Measurements from ENCODE around the gene PARK7. TPM values are rescaled to one million over a fixed set of nuclear protein-coding genes. Genes with fewer than 3 reads are reported as not detected.

PARK7 gene
- total RNA-seq, 2 experiments from 2014 or later: 294 to 390 TPM

DNA sequence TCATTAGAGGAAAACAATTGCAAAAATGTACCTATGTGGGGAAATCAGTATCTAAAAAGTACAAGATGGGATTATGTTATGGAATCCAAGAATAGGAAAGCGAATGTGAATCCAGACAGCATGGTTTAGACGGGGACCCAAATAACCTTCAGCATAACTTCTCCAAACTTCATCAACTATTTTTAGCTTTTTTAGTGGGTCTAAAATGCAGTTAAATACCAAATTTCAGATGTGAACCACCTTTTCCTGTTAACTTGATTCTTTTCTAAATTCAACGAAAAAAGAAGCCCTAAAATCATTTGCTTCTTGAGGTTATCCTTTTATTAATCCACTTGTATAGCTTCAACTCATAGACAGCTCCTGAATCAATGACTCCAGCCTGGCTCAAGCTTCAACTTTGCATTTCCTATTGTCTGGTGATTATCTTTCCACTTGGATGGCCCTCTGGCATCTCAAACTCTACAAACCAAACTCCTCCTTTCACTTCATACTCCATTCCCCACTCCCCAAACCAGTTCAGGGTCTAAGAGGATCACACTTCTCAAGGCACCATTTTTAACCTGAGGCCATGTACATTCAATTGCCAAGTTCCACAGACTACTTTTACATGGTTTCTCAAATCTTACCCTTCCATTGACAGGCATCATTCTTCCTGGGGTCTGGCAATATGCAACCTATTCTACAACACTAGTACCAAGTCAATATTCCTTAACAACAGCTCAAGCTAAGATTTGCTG, 57.1 kb downstream of the PARK7 start:
- Mint-ChIP-seq H3K27ac (no peak overlapping the region), H3K4me3 (no peak overlapping the region), H3K4me1 (peaks cover 2% of the 10 kb centered on the region), H3K9me3 (ENCODE audit: low read depth) (no peaks in the 10 kb centered on the region), H3K27me3 (peaks cover 15% of the 10 kb centered on the region), H3K36me3 (ENCODE audit: low read depth) (no peaks in the 10 kb centered on the region)
- DNase-seq (no peak), ATAC-seq (no peak)
- intact Hi-C loops (cut with DNase I, micrococcal nuclease): loop anchor here in 1 of 2 experiments (5.0 kb wide), 1 partner anchor 294 kb away; no protein-coding TSS in a partner anchor
- CTCF ChIA-PET: interaction anchor here (0.6 to 8.7 kb wide), 9 partner anchors 10 to 352 kb away, joined by 3 to 79 read pairs (median 4); no protein-coding TSS in a partner anchor
- POLR2A ChIA-PET: interaction anchor here (0.6 kb wide), 2 partner anchors 304 to 648 kb away, joined by 3 read pairs; no protein-coding TSS in a partner anchor

DNA sequence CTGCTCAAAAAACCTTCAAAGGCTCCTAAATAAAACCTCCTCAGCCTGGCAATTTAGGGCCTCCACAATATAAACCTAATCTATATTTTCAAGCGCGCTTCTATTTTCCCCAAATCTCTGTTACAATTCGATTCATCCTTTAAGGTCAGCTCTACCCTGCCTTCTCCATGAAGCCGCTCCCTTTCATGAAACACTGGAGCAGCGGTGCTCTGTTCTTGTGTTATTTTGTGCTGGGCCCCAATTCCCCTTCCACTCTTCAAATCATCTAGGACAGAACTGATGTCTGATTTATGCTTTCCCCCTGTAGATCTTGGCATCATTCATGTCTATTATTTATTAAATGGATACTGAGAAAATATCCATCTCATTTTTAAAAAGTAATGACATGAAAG, 57.7 kb downstream of the PARK7 start:
- intact Hi-C loops (cut with DNase I, micrococcal nuclease): loop anchor here in 1 of 2 experiments (5.0 kb wide), 1 partner anchor 293 kb away; no protein-coding TSS in a partner anchor
- H3K27ac Mint-ChIP-seq: no peak overlapping the region
- peaks cover 19% of the 10 kb centered on the region for H3K27me3 Mint-ChIP-seq
- no peak overlapping the region for H3K4me3 Mint-ChIP-seq
- no peaks in the 10 kb centered on the region for H3K36me3 Mint-ChIP-seq (ENCODE audit: low read depth)
- ChIA-PET POLR2A (interaction anchor here (0.6 kb wide), 2 partner anchors 304 to 647 kb away, joined by 3 read pairs; no protein-coding TSS in a partner anchor), CTCF (interaction anchor here (0.6 to 8.7 kb wide), 7 partner anchors 9 to 353 kb away, joined by 3 to 79 read pairs (median 3); no protein-coding TSS in a partner anchor)
- H3K4me1 Mint-ChIP-seq: peaks cover 2% of the 10 kb centered on the region
- DNase-seq: no peak
- ATAC-seq: no peak
- no peaks in the 10 kb centered on the region for H3K9me3 Mint-ChIP-seq (ENCODE audit: low read depth)

DNA sequence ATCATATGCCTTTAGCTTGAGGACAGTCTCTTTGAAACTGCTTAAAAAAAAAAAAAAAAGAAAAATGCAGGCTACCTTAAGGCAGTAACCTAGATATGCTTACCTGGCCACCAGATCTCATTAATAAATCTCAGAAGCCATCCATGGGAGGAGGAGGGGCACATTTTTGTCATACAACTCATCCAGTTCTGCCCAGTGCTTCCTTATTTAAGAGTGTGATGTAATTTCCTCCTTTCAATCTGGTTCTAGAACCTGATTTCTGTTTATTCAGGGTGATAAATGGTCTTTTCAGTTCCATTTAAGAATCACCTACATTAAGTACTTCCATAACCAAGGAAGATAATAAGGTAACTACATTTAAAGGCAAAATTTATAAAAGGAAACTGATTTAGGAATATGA, 58.5 kb downstream of the PARK7 start:
- ChIA-PET POLR2A (interaction anchor here (0.6 kb wide), 1 partner anchor 32 kb away, joined by 4 read pairs; no protein-coding TSS in a partner anchor), CTCF (interaction anchor here (0.9 to 8.7 kb wide), 3 partner anchors 8 to 295 kb away, joined by 3 to 79 read pairs (median 15); no protein-coding TSS in a partner anchor)
- ATAC-seq (no peak), DNase-seq (no peak)
- Mint-ChIP-seq H3K36me3 (ENCODE audit: low read depth) (no peaks in the 10 kb centered on the region), H3K27ac (no peak overlapping the region), H3K4me3 (no peak overlapping the region), H3K9me3 (ENCODE audit: low read depth) (no peaks in the 10 kb centered on the region), H3K27me3 (peaks cover 24% of the 10 kb centered on the region), H3K4me1 (peaks cover 1% of the 10 kb centered on the region)
- intact Hi-C loops (cut with DNase I, micrococcal nuclease): no loop called here

DNA sequence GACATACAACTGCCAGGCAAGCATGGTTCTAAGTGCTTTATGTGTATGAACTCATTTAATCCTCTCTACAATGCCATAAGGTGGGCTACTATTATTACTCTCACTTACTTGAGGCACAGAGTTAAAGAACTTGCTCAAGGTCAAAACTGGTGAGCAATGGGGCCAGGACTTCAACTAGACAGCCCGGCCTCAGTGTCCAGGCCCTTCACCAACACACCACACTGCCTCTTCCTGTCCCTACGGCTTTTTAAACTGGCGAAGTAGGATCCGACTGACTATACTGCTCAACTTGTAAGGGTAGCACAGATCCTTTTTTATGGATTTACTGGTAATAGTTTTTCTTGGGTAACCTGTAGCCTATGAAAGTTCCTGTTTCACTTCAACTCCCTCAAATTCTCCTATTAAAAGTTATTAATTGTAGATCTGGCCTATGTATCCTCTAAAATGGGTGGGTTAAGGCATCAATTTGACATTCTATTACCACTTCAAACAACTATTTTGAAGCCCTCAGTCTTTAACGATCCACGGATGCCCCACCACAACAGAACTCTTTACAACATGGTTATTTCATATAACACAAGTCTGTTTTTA, 60.3 kb downstream of the PARK7 start:
- no peaks in the 10 kb centered on the region for H3K9me3 Mint-ChIP-seq (ENCODE audit: low read depth)
- peaks cover 26% of the 10 kb centered on the region for H3K27me3 Mint-ChIP-seq
- intact Hi-C loops (cut with DNase I, micrococcal nuclease): no loop called here
- ATAC-seq (no peak), DNase-seq (no peak)
- POLR2A ChIA-PET: no interaction called here
- no peak overlapping the region for H3K27ac Mint-ChIP-seq
- H3K4me1 Mint-ChIP-seq: peaks cover 10% of the 10 kb centered on the region
- no peaks in the 10 kb centered on the region for H3K36me3 Mint-ChIP-seq (ENCODE audit: low read depth)
- H3K4me3 Mint-ChIP-seq: no peak overlapping the region
- CTCF ChIA-PET: no interaction called here

DNA sequence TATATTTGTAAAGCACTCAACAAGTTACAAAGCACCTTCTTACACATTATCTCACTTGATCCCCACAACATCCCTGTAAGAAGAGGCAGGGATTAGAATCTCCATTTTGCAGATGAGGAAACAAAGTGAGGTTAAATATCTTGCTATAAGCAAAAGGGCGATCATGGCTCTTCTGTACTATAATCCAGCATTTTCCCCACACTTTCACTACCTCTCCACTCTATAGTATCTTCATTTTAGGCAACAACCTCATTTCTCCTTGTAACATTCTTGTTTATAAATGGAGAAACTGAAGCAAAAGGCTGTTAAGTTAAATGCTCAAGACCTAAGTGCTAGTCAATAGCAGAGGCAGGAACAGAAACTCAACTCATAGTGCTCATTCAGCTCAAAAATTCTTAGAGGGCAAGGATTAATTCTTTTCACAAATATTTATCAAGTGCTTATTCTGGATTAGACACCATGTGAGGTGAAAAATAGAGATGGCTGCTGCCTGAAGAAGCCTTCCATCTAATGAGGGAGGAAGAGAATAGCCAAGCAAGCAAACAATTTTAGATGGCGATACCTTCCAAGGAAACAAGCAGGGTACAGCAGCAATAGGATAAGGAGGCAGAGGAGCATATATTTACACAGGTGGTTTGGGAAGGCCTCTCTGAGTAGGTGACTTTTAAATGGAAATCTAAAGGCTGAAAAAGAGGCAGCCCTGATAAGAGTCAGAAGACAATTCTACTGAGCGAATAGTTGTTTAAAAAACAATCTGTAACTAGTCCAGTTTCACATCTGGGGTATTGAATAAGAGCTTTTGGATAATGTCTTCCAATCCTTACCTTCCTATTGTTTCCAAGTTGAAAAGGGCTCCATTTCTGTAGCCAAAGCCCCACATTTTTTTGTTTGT, 61.1 kb downstream of the PARK7 start:
- DNase-seq: no peak
- Mint-ChIP-seq H3K9me3 (ENCODE audit: low read depth) (no peaks in the 10 kb centered on the region), H3K27me3 (peaks cover 29% of the 10 kb centered on the region), H3K4me1 (peaks cover 13% of the 10 kb centered on the region), H3K36me3 (ENCODE audit: low read depth) (no peaks in the 10 kb centered on the region), H3K4me3 (no peak overlapping the region), H3K27ac (no peak overlapping the region)
- ChIA-PET CTCF (interaction anchor here (0.7 to 2.1 kb wide), 3 partner anchors 103 to 292 kb away, joined by 3 to 6 read pairs (median 3); no protein-coding TSS in a partner anchor), POLR2A (no interaction called here)
- intact Hi-C loops (cut with DNase I, micrococcal nuclease): no loop called here
- no peak for ATAC-seq

DNA sequence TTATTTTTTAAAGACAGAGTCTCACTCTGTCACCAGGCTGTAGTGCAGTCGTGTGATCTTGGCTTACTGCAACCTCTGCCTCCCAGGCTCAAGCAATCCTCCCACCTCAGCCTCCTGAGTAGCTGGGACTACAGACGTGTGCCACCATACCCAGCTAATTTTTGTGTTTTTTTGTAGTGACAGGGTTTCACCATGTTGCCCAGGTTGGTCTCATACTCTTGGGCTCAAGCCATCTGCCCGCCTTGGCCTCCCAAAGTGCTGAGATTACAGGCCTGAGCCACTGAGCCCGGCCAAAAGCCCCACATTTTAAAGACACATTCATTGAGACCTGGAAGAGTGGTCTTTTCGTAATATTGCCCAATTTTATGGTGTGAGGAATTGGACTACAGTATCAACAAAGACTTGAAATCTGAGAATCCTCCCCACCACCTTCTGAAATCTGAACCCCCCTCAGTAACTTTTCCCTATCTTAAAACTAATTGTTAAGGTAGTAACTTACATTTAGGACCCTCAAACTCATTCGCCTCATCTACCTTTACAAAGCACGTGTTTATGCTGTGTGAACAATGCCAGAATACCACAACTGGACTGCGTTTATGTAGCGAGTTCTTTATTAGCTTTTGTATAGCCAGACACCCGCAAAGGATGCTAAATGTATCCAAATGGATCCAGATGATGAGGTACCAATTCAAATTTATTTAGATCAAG, 61.9 kb downstream of the PARK7 start:
- intact Hi-C loops (cut with DNase I, micrococcal nuclease): no loop called here
- Mint-ChIP-seq H3K27me3 (peaks cover 27% of the 10 kb centered on the region), H3K4me3 (no peak overlapping the region), H3K9me3 (ENCODE audit: low read depth) (no peaks in the 10 kb centered on the region), H3K36me3 (ENCODE audit: low read depth) (no peaks in the 10 kb centered on the region), H3K27ac (no peak overlapping the region), H3K4me1 (peaks cover 13% of the 10 kb centered on the region)
- no peak for ATAC-seq
- ChIA-PET POLR2A (no interaction called here), CTCF (interaction anchor here (0.7 to 2.1 kb wide), 5 partner anchors 8 to 327 kb away, joined by 3 to 14 read pairs (median 4); no protein-coding TSS in a partner anchor)
- DNase-seq: no peak

DNA sequence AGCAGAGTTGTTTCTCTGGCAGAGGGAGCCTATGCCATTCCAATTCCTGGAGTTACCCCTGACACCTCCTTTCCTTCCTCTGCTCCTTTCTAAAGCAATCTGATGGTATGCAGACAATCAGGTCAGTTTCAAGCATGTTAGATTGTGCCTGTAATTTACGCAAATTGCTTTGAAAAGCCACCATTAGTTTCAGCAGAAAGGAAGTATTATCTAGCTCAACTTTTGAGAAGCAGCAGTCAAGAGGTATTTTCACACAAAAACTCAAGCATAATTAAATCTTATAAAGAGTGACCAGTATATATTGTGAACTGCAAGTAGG, 62.4 kb downstream of the PARK7 start:
- no peak for DNase-seq
- CTCF ChIA-PET: interaction anchor here (0.6 to 2.1 kb wide), 9 partner anchors 9 to 1603 kb away, joined by 3 to 14 read pairs (median 4); no protein-coding TSS in a partner anchor
- no peak for ATAC-seq
- Mint-ChIP-seq H3K36me3 (ENCODE audit: low read depth) (no peaks in the 10 kb centered on the region), H3K27ac (no peak overlapping the region), H3K4me3 (no peak overlapping the region), H3K4me1 (peaks cover 13% of the 10 kb centered on the region), H3K27me3 (peaks cover 24% of the 10 kb centered on the region), H3K9me3 (ENCODE audit: low read depth) (no peaks in the 10 kb centered on the region)
- intact Hi-C loops (cut with DNase I, micrococcal nuclease): no loop called here
- POLR2A ChIA-PET: no interaction called here

DNA sequence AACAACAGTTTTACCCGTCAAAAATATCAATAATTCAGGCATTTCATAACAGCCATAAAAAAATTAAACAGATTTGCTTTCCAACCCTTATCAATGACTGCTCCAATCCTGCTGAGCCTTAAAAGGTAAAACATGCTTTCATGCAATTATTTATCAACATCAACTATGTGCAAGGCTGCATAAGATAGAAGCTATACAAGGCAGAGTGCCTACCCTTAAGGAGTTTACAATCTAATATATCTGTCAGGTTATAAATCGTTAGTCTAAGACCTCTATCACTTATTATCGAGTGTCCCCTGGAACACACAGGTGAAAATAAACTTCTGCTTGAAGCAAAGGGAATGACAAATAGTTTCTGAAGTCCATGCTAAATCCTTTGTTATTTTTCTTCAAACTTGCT, 62.8 kb downstream of the PARK7 start:
- intact Hi-C loops (cut with DNase I, micrococcal nuclease): no loop called here
- Mint-ChIP-seq H3K9me3 (ENCODE audit: low read depth) (no peaks in the 10 kb centered on the region), H3K27me3 (peaks cover 23% of the 10 kb centered on the region), H3K27ac (no peak overlapping the region), H3K4me1 (peaks cover 13% of the 10 kb centered on the region), H3K36me3 (ENCODE audit: low read depth) (no peaks in the 10 kb centered on the region), H3K4me3 (no peak overlapping the region)
- DNase-seq (no peak), ATAC-seq (no peak)
- CTCF ChIA-PET: interaction anchor here (0.6 to 2.1 kb wide), 7 partner anchors 9 to 1602 kb away, joined by 3 to 14 read pairs (median 4); no protein-coding TSS in a partner anchor
- POLR2A ChIA-PET: no interaction called here

DNA sequence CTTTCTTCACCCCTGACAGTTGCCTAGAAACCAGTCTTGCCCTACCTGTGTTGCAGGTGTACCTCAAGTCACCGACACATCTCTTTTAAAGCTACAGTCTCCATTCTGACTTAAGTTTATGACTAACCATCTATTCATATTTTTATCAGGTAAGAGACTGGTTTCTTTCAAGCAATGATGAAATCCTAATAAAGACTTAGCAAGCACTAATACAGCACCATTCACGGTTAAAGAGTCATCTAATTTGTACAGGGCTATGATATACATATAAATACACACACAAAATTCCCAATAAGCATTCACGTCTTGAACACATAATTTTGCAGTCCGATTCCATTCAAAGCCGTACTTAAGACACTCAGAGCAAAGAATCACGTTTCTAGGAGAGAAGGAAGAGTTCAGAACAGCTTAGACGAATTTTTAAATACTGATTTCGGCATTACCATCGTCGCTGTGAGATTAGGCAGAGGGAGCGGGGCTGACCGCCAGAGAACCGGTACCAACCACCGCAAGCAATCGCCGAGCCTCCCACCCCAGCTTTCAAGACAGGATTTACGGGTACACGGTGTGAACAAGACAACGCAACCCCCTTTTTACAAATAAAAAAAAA, 63.7 kb downstream of the PARK7 start:
- peaks cover 23% of the 10 kb centered on the region for H3K27me3 Mint-ChIP-seq
- H3K4me1 Mint-ChIP-seq: peaks cover 13% of the 10 kb centered on the region
- ChIA-PET CTCF (interaction anchor here (1.0 to 2.1 kb wide), 3 partner anchors 10 to 50 kb away, joined by 4 to 14 read pairs (median 5); no protein-coding TSS in a partner anchor), POLR2A (no interaction called here)
- ATAC-seq: no peak
- no peaks in the 10 kb centered on the region for H3K36me3 Mint-ChIP-seq (ENCODE audit: low read depth)
- H3K4me3 Mint-ChIP-seq: peak overlapping the region; percentile 78
- H3K27ac Mint-ChIP-seq: peak overlapping the region; percentile 67
- intact Hi-C loops (cut with DNase I, micrococcal nuclease): loop anchor here (5.0 kb wide), 2 partner anchors 127 to 142 kb away; no protein-coding TSS in a partner anchor
- DNase-seq: no peak
- no peaks in the 10 kb centered on the region for H3K9me3 Mint-ChIP-seq (ENCODE audit: low read depth)

DNA sequence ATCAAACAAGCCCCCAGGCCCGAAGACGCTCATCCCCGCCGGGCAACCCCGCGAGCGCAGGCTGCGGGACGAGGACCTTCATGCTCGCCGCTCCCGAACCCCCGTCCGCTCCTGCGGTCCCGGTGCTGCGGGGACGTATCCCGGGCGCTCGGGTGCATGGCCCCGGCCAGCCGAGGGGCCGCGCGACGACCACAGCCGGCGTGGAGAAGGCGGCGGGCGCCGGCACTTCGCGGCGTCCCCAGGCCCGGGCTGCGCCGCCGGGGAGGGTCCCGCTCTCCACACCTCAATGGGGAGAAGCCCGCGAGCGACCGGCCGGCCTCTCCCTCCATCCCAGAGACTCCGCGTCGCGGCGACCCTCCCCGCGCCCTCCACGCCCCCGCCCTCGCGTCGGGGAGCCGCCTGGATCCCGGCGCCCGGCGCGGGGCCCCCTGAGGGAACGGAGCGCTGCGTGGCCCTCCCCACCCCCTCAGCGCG, 64.2 kb downstream of the PARK7 start:
- Mint-ChIP-seq H3K27ac (peak overlapping the region; percentile 67), H3K9me3 (ENCODE audit: low read depth) (no peaks in the 10 kb centered on the region), H3K36me3 (ENCODE audit: low read depth) (no peaks in the 10 kb centered on the region), H3K4me3 (peak overlapping the region; percentile 78), H3K4me1 (peaks cover 13% of the 10 kb centered on the region), H3K27me3 (peaks cover 23% of the 10 kb centered on the region)
- intact Hi-C loops (cut with DNase I, micrococcal nuclease): loop anchor here (1.0 to 5.0 kb wide), 5 partner anchors 21 to 293 kb away; partner anchors contain the start of gene SLC45A1 (in 2 of the 2)
- ATAC-seq (no peak), DNase-seq (no peak)
- CTCF ChIA-PET: interaction anchor here (0.7 to 2.1 kb wide), 2 partner anchors 10 to 129 kb away, joined by 4 to 14 read pairs; no protein-coding TSS in a partner anchor
- POLR2A ChIA-PET: no interaction called here

Measured in activated CD4-positive, alpha-beta T cell treated with anti-CD3 and anti-CD28 coated beads for 36 hours (primary cell).